Upper lobe of left lung (tissue), 6 donors: Measurements from ENCODE around the gene NTN1. TPM values are rescaled to one million over a fixed set of nuclear protein-coding genes. Genes with fewer than 3 reads are reported as not detected.

Source experiments
- ATAC-seq, 2 donors: fragments of 200-7000 bp; cut with Tn5 transposase; one replicate each; pipeline ENCODE4 v1.9.1; 2022; ENCODE audit warnings: mild to moderate bottlenecking in 2 of 2, moderate library complexity in 2 of 2; ENCODE audit not compliant: low FRiP score in 2 of 2
- DNase-seq, 2 donors: peaks; one replicate each; pipeline ENCODE4 v3.0.0-alpha.2; 2019 to 2020
- H3K27ac ChIP-seq, 4 donors: fragments of 200-600 bp; sonication (generic); one replicate each; pipeline ENCODE4 v1.5.1; 2016 to 2019
- H3K27me3 ChIP-seq, 4 donors: fragments of 200-600 bp; sonication (generic); one replicate each; pipeline ENCODE4 v1.5.1; 2017 to 2019
- H3K36me3 ChIP-seq, 4 donors: fragments of 200-600 bp; sonication (generic); one replicate each; pipeline ENCODE4 v1.5.1; 2016 to 2019
- H3K4me1 ChIP-seq, 4 donors: fragments of 200-600 bp; sonication (generic); one replicate each; pipeline ENCODE4 v1.5.1; 2018 to 2019
- H3K4me3 ChIP-seq, 4 donors: fragments of 200-600 bp; sonication (generic); one replicate each; pipeline ENCODE4 v1.5.1; 2017 to 2019; ENCODE audit warnings: mild to moderate bottlenecking in 2 of 4, moderate library complexity in 1 of 4
- H3K9me3 ChIP-seq, 4 donors: fragments of 200-600 bp; sonication (generic); one replicate each; pipeline ENCODE4 v1.5.1; 2018 to 2019
- EP300 ChIP-seq, 4 donors: sonication (generic); formaldehyde crosslinking; IDR thresholded peaks; one replicate each; pipeline ENCODE4 v1.5.1; 2017; ENCODE audit warnings: antibody characterized with exemption in 4 of 4, control low read depth in 2 of 4
- POLR2A ChIP-seq, 4 donors: fragments of 450-650 bp; IDR thresholded peaks; one replicate each; pipeline ENCODE4 v1.5.1; 2016 to 2017; ENCODE audit warnings: antibody characterized with exemption in 4 of 4, mild to moderate bottlenecking in 2 of 4
- POLR2AphosphoS5 ChIP-seq, 2 donors: sonication (generic); formaldehyde crosslinking; IDR thresholded peaks; one replicate each; pipeline ENCODE4 v1.5.1; 2017; ENCODE audit warnings: antibody characterized with exemption in 2 of 2
- WGBS, 2 donors: methylation state at CpG; one replicate each; pipeline ENCODE4 v1.1.5; 2017 to 2018; 5-methylcytosine and 5-hydroxymethylcytosine counted together
- total RNA-seq, 6 donors: library from RNA; depleted of rRNA in 4 of 6; stranded (reverse); fragments of >200 nt in 4 of 6; gene quantifications; one replicate each; pipeline versions ENCODE4 v1.1.0 to v1.2.1, GENCODE V29; 2016 to 2021
- TF ChIP-seq, protein P1 (sequence below), 6 experiments: fragments of 450-650 bp in 4 of 6; fragments of 200-600 bp in 2 of 6; sonication (generic) in 2 of 6; IDR thresholded peaks; one replicate each; pipeline ENCODE4 v1.5.1; 2016 to 2019; ENCODE audit warnings: antibody characterized with exemption in 6 of 6
- donor health status: DM: no; HTN: no; CAD: no; lungs with moderate emphysema.
- donor health status: DM: no; HTN: yes; CAD: no; lungs with severe emphysema.

The NTN1 gene
- total RNA-seq, 6 donors from 2014 or later: 2.6 to 9.1 (median 4.1) TPM

DNA sequence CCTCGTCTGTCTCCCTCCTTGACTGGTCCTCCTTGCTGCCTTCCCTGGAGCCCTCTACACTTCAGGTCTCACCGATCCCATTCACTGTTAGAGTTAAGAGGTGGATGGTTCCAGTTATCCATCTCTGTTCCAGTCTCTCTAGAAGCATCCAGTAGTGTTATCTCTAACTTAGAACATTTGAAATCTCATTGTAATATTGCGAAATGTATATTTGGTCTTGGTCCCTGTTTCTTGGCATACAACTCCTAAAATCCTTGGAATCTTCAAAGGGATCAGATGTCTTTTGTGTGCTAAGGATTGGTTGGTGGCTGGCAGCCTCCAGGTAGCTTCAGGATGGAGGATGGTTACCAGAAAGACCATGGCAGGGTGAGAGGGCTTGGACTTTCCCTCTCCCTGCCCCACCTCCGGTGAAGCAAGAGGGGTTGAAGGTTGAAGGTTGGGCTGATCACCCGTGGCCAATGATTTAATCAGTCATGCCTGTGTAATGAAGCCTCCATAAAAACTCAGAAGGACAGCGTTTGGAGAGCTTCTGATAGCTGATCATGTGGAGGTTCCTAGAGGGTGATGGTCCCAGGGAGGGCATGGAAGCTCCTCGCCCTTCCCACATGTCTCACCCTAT lies 59.1 kb downstream of the NTN1 start:
- Histone ChIP-seq H3K27me3 (no peaks in the 10 kb centered on the region), H3K9me3 (no peaks in the 10 kb centered on the region), H3K27ac (no peak overlapping the region), H3K36me3 (no peaks in the 10 kb centered on the region), H3K4me1 (no peaks in the 10 kb centered on the region), H3K4me3 (no peak overlapping the region)
- DNase-seq (no peak), ATAC-seq (no peak)
- no peak for TF ChIP-seq POLR2A (IDR thresholded peaks at IDR 0.05)
- no peak for TF ChIP-seq POLR2AphosphoS5 (IDR thresholded peaks at IDR 0.05)
- TF ChIP-seq, protein P1, sequence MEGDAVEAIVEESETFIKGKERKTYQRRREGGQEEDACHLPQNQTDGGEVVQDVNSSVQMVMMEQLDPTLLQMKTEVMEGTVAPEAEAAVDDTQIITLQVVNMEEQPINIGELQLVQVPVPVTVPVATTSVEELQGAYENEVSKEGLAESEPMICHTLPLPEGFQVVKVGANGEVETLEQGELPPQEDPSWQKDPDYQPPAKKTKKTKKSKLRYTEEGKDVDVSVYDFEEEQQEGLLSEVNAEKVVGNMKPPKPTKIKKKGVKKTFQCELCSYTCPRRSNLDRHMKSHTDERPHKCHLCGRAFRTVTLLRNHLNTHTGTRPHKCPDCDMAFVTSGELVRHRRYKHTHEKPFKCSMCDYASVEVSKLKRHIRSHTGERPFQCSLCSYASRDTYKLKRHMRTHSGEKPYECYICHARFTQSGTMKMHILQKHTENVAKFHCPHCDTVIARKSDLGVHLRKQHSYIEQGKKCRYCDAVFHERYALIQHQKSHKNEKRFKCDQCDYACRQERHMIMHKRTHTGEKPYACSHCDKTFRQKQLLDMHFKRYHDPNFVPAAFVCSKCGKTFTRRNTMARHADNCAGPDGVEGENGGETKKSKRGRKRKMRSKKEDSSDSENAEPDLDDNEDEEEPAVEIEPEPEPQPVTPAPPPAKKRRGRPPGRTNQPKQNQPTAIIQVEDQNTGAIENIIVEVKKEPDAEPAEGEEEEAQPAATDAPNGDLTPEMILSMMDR (IDR thresholded peaks at IDR 0.05): no peak
- TF ChIP-seq EP300 (IDR thresholded peaks at IDR 0.05): no peak
- WGBS, 2 donors: 79 to 80% methylated on average over 5 to 7 of the region's 7 CpGs

GRCh38 chr17:9080983-9081382 lies 59.7 kb downstream of the NTN1 start:
- 27 to 58% methylated on average over 2 to 3 of the region's 3 CpGs for WGBS, 2 donors
- no peaks in the 10 kb centered on the region for H3K36me3 ChIP-seq
- H3K9me3 ChIP-seq: no peaks in the 10 kb centered on the region
- no peak for TF ChIP-seq EP300 (IDR thresholded peaks at IDR 0.05)
- no peak for TF ChIP-seq POLR2AphosphoS5 (IDR thresholded peaks at IDR 0.05)
- TF ChIP-seq, protein P1 (IDR thresholded peaks at IDR 0.05): no peak
- no peak for TF ChIP-seq POLR2A (IDR thresholded peaks at IDR 0.05)
- DNase-seq: no peak
- H3K27me3 ChIP-seq: no peaks in the 10 kb centered on the region
- no peaks in the 10 kb centered on the region for H3K4me1 ChIP-seq
- no peak overlapping the region for H3K4me3 ChIP-seq
- no peak for ATAC-seq
- H3K27ac ChIP-seq: no peak overlapping the region

GRCh38 chr17:9086577-9086976 lies 65.3 kb downstream of the NTN1 start:
- Histone ChIP-seq H3K36me3 (no peaks in the 10 kb centered on the region), H3K27me3 (no peaks in the 10 kb centered on the region), H3K27ac (no peak overlapping the region), H3K4me1 (no peaks in the 10 kb centered on the region), H3K4me3 (no peak overlapping the region), H3K9me3 (no peaks in the 10 kb centered on the region)
- TF ChIP-seq POLR2AphosphoS5 (IDR thresholded peaks at IDR 0.05): no peak
- TF ChIP-seq, protein P1 (IDR thresholded peaks at IDR 0.05): no peak
- TF ChIP-seq POLR2A (IDR thresholded peaks at IDR 0.05): no peak
- TF ChIP-seq EP300 (IDR thresholded peaks at IDR 0.05): no peak
- DNase-seq: no peak
- ATAC-seq: no peak
- WGBS, 2 donors: 92 to 94% methylated on average over 4 of the region's 4 CpGs

DNA sequence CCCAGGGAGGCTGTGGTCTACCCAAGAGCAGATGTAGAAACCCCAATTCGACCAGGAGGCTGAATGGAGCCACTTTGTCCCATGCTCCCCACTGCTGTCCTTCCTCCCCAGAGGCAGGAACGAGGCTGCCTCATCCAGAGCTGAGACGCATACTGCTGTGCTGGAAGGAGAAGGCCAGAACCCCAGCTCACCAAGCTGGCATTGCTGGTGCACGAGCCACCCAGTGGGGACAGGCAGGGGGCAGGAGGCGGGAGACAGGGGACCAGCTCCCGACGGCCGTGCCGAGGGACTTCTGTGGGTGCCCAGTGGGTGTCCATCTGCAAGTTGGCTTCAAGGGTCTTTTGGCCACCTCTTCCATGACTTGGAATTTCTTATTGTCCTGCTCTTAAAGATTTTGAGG lies 66.6 kb downstream of the NTN1 start:
- Histone ChIP-seq H3K9me3 (no peaks in the 10 kb centered on the region), H3K4me1 (no peaks in the 10 kb centered on the region), H3K36me3 (no peaks in the 10 kb centered on the region), H3K27me3 (no peaks in the 10 kb centered on the region), H3K4me3 (no peak overlapping the region), H3K27ac (no peak overlapping the region)
- DNase-seq (no peak), ATAC-seq (no peak)
- WGBS, 2 donors: 71 to 87% methylated on average over 2 to 9 of the region's 9 CpGs
- TF ChIP-seq POLR2AphosphoS5 (IDR thresholded peaks at IDR 0.05) (no peak), POLR2A (IDR thresholded peaks at IDR 0.05) (no peak), EP300 (IDR thresholded peaks at IDR 0.05) (no peak)
- TF ChIP-seq, protein P1 (IDR thresholded peaks at IDR 0.05): no peak

GRCh38 chr17:9090641-9091096 lies 69.4 kb downstream of the NTN1 start:
- TF ChIP-seq POLR2A (IDR thresholded peaks at IDR 0.05) (no peak), EP300 (IDR thresholded peaks at IDR 0.05) (no peak), POLR2AphosphoS5 (IDR thresholded peaks at IDR 0.05) (no peak)
- TF ChIP-seq, protein P1 (IDR thresholded peaks at IDR 0.05): no peak
- Histone ChIP-seq H3K4me3 (no peak overlapping the region), H3K27ac (no peak overlapping the region), H3K27me3 (no peaks in the 10 kb centered on the region), H3K4me1 (no peaks in the 10 kb centered on the region), H3K36me3 (no peaks in the 10 kb centered on the region), H3K9me3 (no peaks in the 10 kb centered on the region)
- 70 to 73% methylated on average over 9 of the region's 9 CpGs for WGBS, 2 donors
- DNase-seq (peak in 1 of 2 donors; percentile 47), ATAC-seq (no peak)
